Esophagus muscularis mucosa (tissue), 4 donors: Measurements from ENCODE around the gene MAGI1. TPM values are rescaled to one million over a fixed set of nuclear protein-coding genes. Genes with fewer than 3 reads are reported as not detected.

Source experiments
- DNase-seq: peaks from one replicate; pipeline ENCODE4 v3.0.0-alpha.2; 2017; ENCODE audit errors: extremely low spot score
- H3K27ac ChIP-seq, 4 donors: fragments of 200-600 bp; sonication (generic); replicated peaks in 1 of 4; 1 replicate in 3 of 4; 2 replicates in 1 of 4; pipeline ENCODE4 v1.5.1; 2016 to 2019; ENCODE audit warnings: mild to moderate bottlenecking in 1 of 4
- H3K27me3 ChIP-seq, 4 donors: fragments of 200-600 bp; sonication (generic); one replicate each; pipeline versions ENCODE4 v1.5.1 to v1.6.0; 2016 to 2019
- H3K36me3 ChIP-seq, 4 donors: fragments of 200-600 bp; sonication (generic); one replicate each; pipeline ENCODE4 v1.5.1; 2016 to 2019
- H3K4me1 ChIP-seq, 4 donors: fragments of 200-600 bp; sonication (generic); one replicate each; pipeline ENCODE4 v1.5.1; 2016 to 2019
- H3K4me3 ChIP-seq, 4 donors: fragments of 200-600 bp; sonication (generic); 1 replicate in 2 of 4; 2 replicates in 2 of 4; pipeline ENCODE4 v1.5.1; 2016 to 2019; ENCODE audit warnings: mild to moderate bottlenecking in 4 of 4, moderate library complexity in 1 of 4
- H3K9me3 ChIP-seq, 4 donors: fragments of 200-600 bp; sonication (generic); 1 replicate in 3 of 4; 2 replicates in 1 of 4; pipeline ENCODE4 v1.5.1; 2016 to 2019
- EP300 ChIP-seq: sonication (generic); formaldehyde crosslinking; IDR thresholded peaks from one replicate; pipeline ENCODE4 v1.6.1; 2017; ENCODE audit warnings: antibody characterized with exemption
- POLR2A ChIP-seq: fragments of 450-650 bp; IDR thresholded peaks from one replicate; pipeline ENCODE4 v1.6.1; 2017; ENCODE audit warnings: antibody characterized with exemption, moderate library complexity, mild to moderate bottlenecking, low read depth
- POLR2AphosphoS5 ChIP-seq, 2 donors: sonication (generic); formaldehyde crosslinking; IDR thresholded peaks; one replicate each; pipeline ENCODE4 v1.6.1; 2017; ENCODE audit warnings: antibody characterized with exemption in 2 of 2
- WGBS: methylation state at CpG from one replicate; pipeline ENCODE4 v1.1.5; 2018; 5-methylcytosine and 5-hydroxymethylcytosine counted together
- intact Hi-C: fragments of 100-400 bp; cut with DNase I; formaldehyde crosslinking; loops from one replicate; pipeline ENCODE4 v1.15.1; 2023
- total RNA-seq, 4 donors: library from RNA; depleted of rRNA; stranded (reverse); fragments of >200 nt; gene quantifications; one replicate each; pipeline versions ENCODE4 v1.1.0 to v1.2.1, GENCODE V29; 2016
- TF ChIP-seq, protein P1 (sequence below), 3 experiments: fragments of 200-600 bp in 2 of 3; fragments of 450-650 bp in 1 of 3; sonication (generic) in 2 of 3; IDR thresholded peaks; one replicate each; pipeline ENCODE4 v1.5.1; 2017 to 2019; ENCODE audit warnings: antibody characterized with exemption in 3 of 3, mild to moderate bottlenecking in 2 of 3, moderate library complexity in 1 of 3

MAGI1 gene
- total RNA-seq, 4 donors from 2014 or later, result 17.1 to 35.1 (median 25.2) TPM

DNA sequence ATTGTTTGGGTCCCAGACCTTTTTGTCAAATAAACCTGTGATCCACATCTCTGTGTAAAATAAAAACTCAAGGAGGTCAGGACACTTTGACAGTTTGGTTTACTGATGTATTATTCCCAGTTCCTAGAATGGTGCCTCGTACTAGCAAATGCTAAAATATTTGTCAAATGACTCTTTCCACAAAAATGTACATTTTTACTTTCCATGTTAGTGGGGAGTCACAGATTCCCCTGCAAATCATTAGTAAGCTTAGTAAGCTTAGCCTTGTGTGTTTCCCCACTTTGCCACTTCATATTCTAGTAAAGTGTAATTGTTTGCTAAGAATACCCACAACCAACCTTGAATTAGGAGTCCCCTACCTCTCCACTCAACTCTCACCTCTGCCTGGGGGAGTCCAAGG lies 2.4 kb upstream of the MAGI1 start:
- H3K36me3 ChIP-seq, result no peaks in the 10 kb centered on the region
- intact Hi-C loops, result no loop called here
- 93% methylated on average over 1 of the region's 1 CpG for WGBS
- no peak for DNase-seq
- peaks cover 1 to 28% (median 27%) of the 10 kb centered on the region in 4 donors for H3K4me1 ChIP-seq
- no peaks in the 10 kb centered on the region for H3K9me3 ChIP-seq
- H3K27me3 ChIP-seq, result no peaks in the 10 kb centered on the region
- no peak overlapping the region for H3K4me3 ChIP-seq
- H3K27ac ChIP-seq, result no peak overlapping the region
- no peak for TF ChIP-seq EP300
- no peak for TF ChIP-seq POLR2AphosphoS5 (IDR thresholded peaks at IDR 0.05)
- no peak for TF ChIP-seq POLR2A
- TF ChIP-seq, protein P1, sequence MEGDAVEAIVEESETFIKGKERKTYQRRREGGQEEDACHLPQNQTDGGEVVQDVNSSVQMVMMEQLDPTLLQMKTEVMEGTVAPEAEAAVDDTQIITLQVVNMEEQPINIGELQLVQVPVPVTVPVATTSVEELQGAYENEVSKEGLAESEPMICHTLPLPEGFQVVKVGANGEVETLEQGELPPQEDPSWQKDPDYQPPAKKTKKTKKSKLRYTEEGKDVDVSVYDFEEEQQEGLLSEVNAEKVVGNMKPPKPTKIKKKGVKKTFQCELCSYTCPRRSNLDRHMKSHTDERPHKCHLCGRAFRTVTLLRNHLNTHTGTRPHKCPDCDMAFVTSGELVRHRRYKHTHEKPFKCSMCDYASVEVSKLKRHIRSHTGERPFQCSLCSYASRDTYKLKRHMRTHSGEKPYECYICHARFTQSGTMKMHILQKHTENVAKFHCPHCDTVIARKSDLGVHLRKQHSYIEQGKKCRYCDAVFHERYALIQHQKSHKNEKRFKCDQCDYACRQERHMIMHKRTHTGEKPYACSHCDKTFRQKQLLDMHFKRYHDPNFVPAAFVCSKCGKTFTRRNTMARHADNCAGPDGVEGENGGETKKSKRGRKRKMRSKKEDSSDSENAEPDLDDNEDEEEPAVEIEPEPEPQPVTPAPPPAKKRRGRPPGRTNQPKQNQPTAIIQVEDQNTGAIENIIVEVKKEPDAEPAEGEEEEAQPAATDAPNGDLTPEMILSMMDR (IDR thresholded peaks at IDR 0.05), result no peak

- WGBS, result 0% methylated on average over 18 of the region's 20 CpGs
- Histone ChIP-seq H3K4me1 (peaks cover 6 to 40% (median 35%) of the 10 kb centered on the region in 4 donors), H3K4me3 (peak overlapping the region; percentile 71 to 90 (median 80)), H3K9me3 (no peaks in the 10 kb centered on the region), H3K27ac (peak overlapping the region; percentile 88 to 96 (median 92)), H3K27me3 (no peaks in the 10 kb centered on the region), H3K36me3 (no peaks in the 10 kb centered on the region)
- no peak for TF ChIP-seq POLR2A
- TF ChIP-seq, protein P1 (IDR thresholded peaks at IDR 0.05), result peak in 1 of 3 experiments; percentile 9
- no peak for TF ChIP-seq POLR2AphosphoS5 (IDR thresholded peaks at IDR 0.05)
- TF ChIP-seq EP300, result no peak
- intact Hi-C loops, result loop anchor here (5.0 to 10.0 kb wide), 4 partner anchors 78 to 255 kb away; no protein-coding TSS in a partner anchor
- no peak for DNase-seq
Observed at GRCh38 chr3:66039590-66039887, 821 bp upstream of the MAGI1 start.

DNA sequence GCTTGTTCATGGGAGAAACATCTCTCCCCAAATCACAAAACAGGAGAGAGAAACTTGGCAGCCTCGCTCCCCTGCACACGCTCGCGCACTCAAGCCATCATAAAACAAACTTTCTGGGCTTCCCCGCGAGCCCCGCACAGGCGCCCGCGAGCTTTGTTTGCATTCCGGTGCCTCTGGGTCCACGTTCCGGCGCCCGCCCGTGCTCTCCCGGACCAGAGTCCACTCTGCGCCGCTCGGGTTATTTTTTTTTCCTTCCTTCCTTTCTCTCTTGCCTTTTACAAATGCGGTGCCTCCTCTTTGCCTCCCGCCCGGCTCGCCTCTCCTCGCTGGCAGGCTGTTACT lies 363 bp downstream of the MAGI1 start:
- H3K9me3 ChIP-seq, result no peaks in the 10 kb centered on the region
- DNase-seq, result no peak
- peak overlapping the region; percentile 88 to 96 (median 92) for H3K27ac ChIP-seq
- H3K4me1 ChIP-seq, result peaks cover 6 to 40% (median 35%) of the 10 kb centered on the region in 4 donors
- no peak for TF ChIP-seq POLR2AphosphoS5 (IDR thresholded peaks at IDR 0.05)
- TF ChIP-seq, protein P1 (IDR thresholded peaks at IDR 0.05), result no peak
- no peak for TF ChIP-seq POLR2A
- no peak for TF ChIP-seq EP300
- H3K27me3 ChIP-seq, result no peaks in the 10 kb centered on the region
- WGBS, result under 1% methylated on average over 25 of the region's 25 CpGs
- intact Hi-C loops, result loop anchor here (5.0 to 10.0 kb wide), 4 partner anchors 79 to 254 kb away; no protein-coding TSS in a partner anchor
- H3K36me3 ChIP-seq, result no peaks in the 10 kb centered on the region
- peak overlapping the region; percentile 71 to 90 (median 80) for H3K4me3 ChIP-seq

- peaks cover 6 to 40% (median 35%) of the 10 kb centered on the region in 4 donors for H3K4me1 ChIP-seq
- TF ChIP-seq EP300, result no peak
- TF ChIP-seq POLR2A, result no peak
- TF ChIP-seq, protein P1 (IDR thresholded peaks at IDR 0.05), result no peak
- TF ChIP-seq POLR2AphosphoS5 (IDR thresholded peaks at IDR 0.05), result no peak
- no peaks in the 10 kb centered on the region for H3K27me3 ChIP-seq
- H3K4me3 ChIP-seq, result peak overlapping the region; percentile 71 to 90 (median 80)
- H3K27ac ChIP-seq, result peak overlapping the region; percentile 88 to 96 (median 92)
- no peaks in the 10 kb centered on the region for H3K36me3 ChIP-seq
- intact Hi-C loops, result loop anchor here (5.0 to 10.0 kb wide), 4 partner anchors 79 to 253 kb away; no protein-coding TSS in a partner anchor
- WGBS, result 0% methylated on average over 7 of the region's 31 CpGs
- no peaks in the 10 kb centered on the region for H3K9me3 ChIP-seq
- no peak for DNase-seq
Observed at GRCh38 chr3:66037986-66038369, 740 bp downstream of the MAGI1 start.
